Activated CD4-positive, CD25-positive, alpha-beta regulatory T cell treated with anti-CD3 and anti-CD28 coated beads, Interleukin-2, amount 50 U/mL, for 16 hours (primary cell): ENCODE measurements around the gene SLC5A6.

Source experiments
- DNase-seq: peaks from one replicate; pipeline ENCODE4 v3.0.0-alpha.2; 2020; ENCODE audit warnings: low read depth, low spot score

The SLC5A6 gene

DNA sequence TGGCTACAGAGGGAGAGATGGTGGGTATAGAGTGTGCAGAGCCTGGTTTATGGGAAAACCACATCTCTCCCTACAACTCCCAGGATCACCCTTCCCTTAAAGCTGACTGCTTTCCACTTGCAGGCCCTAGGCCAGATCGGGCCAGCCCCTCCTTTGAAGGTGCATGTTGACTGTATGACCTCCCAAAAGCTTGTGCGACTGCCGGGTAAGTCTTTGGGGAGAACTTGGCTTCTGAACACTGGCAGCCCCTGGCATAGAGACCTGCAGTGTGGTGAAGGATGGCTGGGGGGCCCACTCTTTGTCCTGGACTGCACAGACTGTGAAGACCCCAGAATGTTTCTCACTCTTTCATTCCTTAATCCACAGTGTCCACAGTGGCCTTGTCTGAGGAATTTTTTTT, 24.6 kb upstream of the SLC5A6 start:
- no peak for DNase-seq

GRCh38 chr2:27236136-27236535, 24.1 kb upstream of the SLC5A6 start:
- no peak for DNase-seq

- no peak for DNase-seq
These were observed 21.3 kb upstream of the SLC5A6 start for GRCh38 chr2:27233341-27233740.

- DNase-seq: no peak
These were observed 19.9 kb upstream of the SLC5A6 start for GRCh38 chr2:27231921-27232320.

DNA sequence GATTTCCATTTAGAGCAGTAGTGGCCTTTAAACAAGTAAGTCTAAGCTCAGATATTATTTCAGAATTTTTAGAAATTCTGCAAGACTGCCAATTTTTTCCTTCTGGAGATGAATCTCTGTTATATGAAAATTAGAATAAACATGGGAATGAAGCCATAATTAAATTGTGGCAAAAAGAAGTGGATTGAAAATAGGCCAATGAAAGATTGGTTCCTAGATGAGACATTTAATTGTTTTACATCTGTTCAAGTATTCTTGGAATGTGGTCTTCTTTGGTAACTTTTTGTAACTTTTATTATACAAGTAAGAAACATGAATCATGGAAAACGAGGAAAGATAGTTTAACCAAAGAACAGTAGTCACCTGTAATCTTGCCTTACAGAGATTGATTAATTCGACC, 15.4 kb upstream of the SLC5A6 start:
- no peak for DNase-seq

DNA sequence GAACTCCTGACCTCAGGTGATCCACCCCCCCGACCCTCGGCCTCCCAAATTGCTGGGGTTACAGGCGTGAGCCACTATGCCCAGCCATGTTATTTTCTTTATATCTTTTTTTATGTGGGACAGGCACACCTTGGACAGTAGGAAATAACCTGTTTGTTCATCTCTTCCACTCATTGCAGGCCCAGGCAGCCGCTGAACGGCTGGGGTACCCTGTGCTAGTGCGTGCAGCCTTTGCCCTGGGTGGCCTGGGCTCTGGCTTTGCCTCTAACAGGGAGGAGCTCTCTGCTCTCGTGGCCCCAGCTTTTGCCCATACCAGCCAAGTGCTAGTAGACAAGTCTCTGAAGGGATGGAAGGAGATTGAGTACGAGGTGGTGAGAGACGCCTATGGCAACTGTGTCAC, 13.5 kb upstream of the SLC5A6 start:
- no peak for DNase-seq

GRCh38 chr2:27223416-27223815, 11.3 kb upstream of the SLC5A6 start:
- DNase-seq: no peak

DNA sequence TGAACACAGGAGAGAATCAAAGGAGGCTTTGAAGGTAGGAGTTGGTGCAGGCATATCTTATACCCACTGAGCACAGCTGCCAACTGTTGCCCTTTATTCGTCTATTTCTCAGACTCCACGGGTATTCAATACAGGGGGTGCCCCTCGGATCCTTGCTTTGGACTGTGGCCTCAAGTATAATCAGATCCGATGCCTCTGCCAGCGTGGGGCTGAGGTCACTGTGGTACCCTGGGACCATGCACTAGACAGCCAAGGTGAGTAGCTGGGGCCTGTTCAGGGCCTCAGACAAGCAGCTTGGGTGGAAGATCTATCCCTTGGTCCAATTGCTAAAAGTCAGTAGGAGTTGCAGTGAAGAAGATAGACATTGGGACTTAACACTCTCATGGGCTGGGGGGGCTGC, 10.3 kb upstream of the SLC5A6 start:
- DNase-seq: no peak

DNA sequence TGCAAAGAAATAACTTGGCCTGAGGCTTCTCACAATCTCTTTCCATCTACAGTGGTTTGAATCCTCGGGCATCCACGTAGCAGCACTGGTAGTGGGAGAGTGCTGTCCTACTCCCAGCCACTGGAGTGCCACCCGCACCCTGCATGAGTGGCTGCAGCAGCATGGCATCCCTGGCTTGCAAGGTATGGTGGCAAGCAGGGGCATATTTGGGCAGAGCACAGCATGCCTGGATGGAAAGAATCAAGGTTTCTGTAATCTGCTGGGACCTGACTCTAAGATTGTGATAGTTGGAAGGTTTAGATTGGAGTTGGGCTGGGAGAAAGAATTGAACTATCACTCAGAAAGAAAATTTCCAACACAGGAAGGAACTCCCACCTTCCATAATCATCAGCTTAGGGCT, 9.1 kb upstream of the SLC5A6 start:
- no peak for DNase-seq

DNA sequence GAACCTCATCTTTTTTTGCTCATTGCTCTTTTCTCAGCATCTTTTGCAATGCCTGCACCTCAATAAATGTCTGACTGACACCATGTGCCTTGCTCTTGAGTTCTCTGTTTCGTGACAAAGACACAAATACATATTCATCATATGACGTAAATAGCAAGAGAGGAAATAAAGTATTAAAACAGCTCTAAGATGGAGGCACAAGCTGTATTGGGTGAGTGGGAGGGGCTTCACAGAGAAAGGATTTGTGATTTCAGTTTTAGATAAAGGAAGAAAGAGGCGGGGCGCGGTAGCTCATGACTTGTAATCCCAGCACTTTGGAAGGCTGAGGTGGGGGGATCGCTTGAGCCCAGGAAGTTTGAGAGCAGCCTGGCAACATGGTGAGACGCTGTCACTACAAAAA, 8.0 kb upstream of the SLC5A6 start:
- DNase-seq: no peak

- no peak for DNase-seq
These were observed 7.0 kb upstream of the SLC5A6 start for GRCh38 chr2:27219091-27219490.

GRCh38 chr2:27218614-27219013, 6.5 kb upstream of the SLC5A6 start:
- no peak for DNase-seq

- peak; percentile 78 for DNase-seq
These were observed 5.4 kb upstream of the SLC5A6 start, which contains the start of gene CAD for GRCh38 chr2:27217173-27218121. Gene CAD (plus strand): TSS chr2:27217369. CDS start chr2:27217552, 183 bp downstream.

- DNase-seq: no peak
These were observed 4.5 kb upstream of the SLC5A6 start for GRCh38 chr2:27216416-27217137.

DNA sequence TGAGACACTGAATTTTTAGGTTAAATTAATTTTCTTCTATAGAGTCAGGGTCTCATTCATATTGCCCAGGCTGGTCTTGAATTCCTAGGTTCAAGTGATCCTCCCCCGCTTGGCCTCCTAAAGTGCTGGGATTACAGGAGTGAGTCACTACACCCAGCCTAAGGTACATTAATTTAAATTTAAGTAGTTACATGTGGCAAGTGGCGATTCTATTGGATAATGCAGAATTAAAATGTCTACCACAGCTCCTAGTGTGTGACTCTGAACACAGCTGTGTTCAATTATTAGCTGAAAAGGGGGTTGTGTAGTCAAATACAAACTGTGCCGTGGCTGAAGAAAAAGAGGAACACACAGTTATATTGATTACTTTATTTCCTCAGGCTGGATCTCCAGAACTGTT, 2.9 kb upstream of the SLC5A6 start:
- no peak for DNase-seq

- DNase-seq: peak; percentile 18
These were observed 781 bp upstream of the SLC5A6 start for GRCh38 chr2:27212626-27213471.

DNA sequence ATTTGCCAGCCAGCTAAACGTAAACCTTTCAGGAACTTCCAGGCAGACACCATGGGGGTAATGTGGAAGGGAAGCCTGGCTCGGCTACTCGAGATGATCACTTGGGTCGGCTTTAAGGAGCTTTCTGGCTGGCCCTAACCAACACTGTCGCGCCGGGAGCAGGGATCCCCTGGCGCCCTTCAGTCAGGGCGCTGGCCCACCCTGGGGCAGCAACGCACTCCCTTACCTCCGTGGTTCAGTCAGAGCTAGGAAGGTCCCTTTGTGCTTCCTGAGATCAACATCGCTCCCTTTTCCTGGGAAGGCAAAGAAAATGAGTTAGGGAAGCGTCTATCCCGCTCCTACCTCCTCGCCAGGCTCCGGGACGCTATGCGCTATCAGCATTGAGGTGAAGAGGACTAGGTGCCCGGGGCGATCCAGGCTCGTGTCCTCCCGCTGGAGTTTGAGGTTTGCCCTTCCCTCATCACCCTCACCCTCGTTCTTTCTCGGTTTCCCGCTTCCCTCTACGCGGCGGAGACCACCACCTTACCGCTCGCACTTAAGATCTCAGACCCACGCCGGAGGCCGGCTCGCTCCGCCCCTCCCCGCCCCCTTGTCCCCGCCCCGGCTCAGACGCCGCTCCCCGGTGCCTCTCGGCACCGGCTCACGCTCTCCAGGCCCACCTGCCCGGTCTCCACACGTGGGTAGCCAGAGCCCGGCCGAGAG, 676 bp downstream of the SLC5A6 start:
- no peak for DNase-seq

DNA sequence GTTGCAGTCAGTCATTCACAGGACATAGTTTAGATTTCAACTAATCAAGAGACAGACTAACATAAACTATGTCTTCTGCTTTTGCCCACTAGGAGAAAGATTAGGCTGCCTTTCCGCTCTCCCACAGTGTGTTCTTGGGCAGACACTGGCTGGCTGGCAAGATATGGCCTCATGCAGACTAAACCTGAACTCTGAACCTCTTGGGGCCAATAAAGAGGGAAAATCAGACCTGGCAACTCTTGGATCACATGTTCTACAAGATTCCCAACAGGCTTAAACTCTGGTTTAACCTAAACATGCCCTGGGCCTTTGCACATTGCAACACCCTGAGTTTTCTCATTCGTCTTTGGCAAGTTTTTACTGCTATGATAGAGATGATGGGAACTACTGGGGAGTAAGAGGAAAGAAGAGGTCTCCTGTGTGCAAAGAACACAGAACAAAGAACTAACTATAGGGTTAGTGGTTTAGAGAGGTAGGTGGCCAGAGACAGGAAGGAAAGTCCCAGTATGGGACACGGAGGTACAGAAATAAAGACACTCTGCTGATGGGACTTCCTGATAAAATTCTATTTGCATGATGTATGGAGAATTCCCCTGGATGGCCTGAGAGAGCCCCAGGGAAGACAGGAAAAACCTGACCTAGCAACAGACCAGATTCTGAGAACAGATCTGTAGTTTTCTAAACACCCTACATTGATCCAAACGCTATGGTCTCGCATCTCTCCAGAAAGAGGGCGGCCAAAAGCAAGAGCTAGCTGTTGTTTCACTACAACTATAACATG, 2.3 kb downstream of the SLC5A6 start:
- no peak for DNase-seq

DNA sequence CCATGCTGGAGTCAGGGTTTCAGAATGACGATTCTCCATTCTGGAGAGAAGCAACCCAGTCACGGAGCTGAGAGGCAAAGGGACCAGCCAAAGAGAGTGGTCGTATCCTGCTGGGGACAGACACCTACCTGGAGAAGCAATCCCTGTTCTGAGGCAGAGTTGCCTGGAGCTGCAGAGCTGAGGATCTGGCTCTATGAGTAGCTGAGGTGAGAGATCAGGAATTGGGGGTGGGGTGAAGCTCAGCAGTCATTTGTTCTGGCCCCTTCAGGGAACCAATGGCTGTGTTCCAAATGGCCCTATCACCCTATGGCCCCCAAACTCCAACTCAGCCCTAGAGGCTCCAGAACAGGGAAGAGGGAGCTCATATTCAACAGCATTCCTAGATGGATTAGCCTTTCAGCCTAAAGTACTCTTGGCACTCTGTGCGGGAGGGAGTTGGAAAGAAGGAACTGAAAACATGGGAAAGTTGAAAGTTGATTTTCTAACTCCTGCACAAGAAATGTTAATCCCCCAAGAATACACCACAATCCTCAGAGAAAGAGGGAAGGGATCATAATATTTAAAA, 3.5 kb downstream of the SLC5A6 start:
- no peak for DNase-seq

DNA sequence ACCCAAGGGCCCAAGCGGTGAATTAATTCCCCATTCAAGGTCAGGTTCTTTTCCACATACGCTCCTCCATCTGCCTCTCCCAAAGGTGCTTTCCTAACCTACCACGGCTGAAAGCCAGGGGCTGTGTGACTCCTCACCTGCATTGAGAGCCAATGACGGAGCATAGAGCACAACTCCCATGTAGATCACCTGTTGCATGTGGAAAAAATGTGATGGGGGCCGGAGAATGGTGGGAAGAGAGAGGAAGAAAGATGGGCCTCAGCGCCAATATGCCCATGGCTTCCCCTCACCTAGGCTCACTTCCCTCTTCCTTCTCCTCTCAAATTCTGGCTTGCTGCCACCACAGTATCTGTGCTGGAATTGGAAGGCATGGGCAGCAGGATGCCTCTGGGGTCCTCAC, 5.7 kb downstream of the SLC5A6 start:
- no peak for DNase-seq
